GM18502 (cell line): Measurements from ENCODE around the gene SPIRE1.

Source experiments
- ATAC-seq: cut with Tn5 transposase; IDR thresholded peaks from one replicate; pipeline ENCODE4 v1.9.1; 2021; ENCODE audit warnings: mild to moderate bottlenecking; ENCODE audit not compliant: unreplicated experiment, poor library complexity

Gene SPIRE1

GRCh38 chr18:12397793-12398192 is 260.1 kb downstream of the SPIRE1 start:
- ATAC-seq: no peak

- ATAC-seq: no peak
Observed at GRCh38 chr18:12397254-12397653, 260.7 kb downstream of the SPIRE1 start.
